Endothelial cell (in vitro differentiated cells): ENCODE measurements around the gene IGF2. TPM values are rescaled to one million over a fixed set of nuclear protein-coding genes. Genes with fewer than 3 reads are reported as not detected.

ENCODE experiments used
- DNase-seq: peaks from one replicate; pipeline ENCODE4 v3.0.0; 2021; ENCODE audit warnings: low spot score
- H3K27ac Mint-ChIP-seq: one replicate; pipeline ENCODE4 v1.8.0; 2021; ENCODE audit warnings: mixed read lengths, inconsistent platforms; ENCODE audit not compliant: unreplicated experiment
- H3K27me3 Mint-ChIP-seq: one replicate; pipeline ENCODE4 v1.8.0; 2021; ENCODE audit warnings: mild to moderate bottlenecking, moderate library complexity, mixed read lengths, inconsistent platforms; ENCODE audit not compliant: unreplicated experiment
- H3K36me3 Mint-ChIP-seq: one replicate; pipeline ENCODE4 v1.8.0; 2021; ENCODE audit warnings: mild to moderate bottlenecking, low read depth, mixed read lengths, inconsistent platforms; ENCODE audit not compliant: unreplicated experiment
- H3K4me1 Mint-ChIP-seq: one replicate; pipeline ENCODE4 v1.8.0; 2021; ENCODE audit warnings: mild to moderate bottlenecking, mixed read lengths, inconsistent platforms; ENCODE audit not compliant: unreplicated experiment
- H3K4me3 Mint-ChIP-seq: one replicate; pipeline ENCODE4 v1.8.0; 2021; ENCODE audit warnings: mild to moderate bottlenecking, mixed read lengths, inconsistent platforms; ENCODE audit not compliant: unreplicated experiment
- H3K9me3 Mint-ChIP-seq: one replicate; pipeline ENCODE4 v1.8.0; 2021; ENCODE audit warnings: mixed read lengths, inconsistent platforms; ENCODE audit not compliant: unreplicated experiment
- CTCF ChIP-seq: fragments of 200-600 bp; sonication (generic); IDR thresholded peaks from one replicate; pipeline ENCODE4 v1.5.0; 2021; ENCODE audit warnings: antibody characterized with exemption; ENCODE audit not compliant: unreplicated experiment
- total RNA-seq: library from RNA; stranded (reverse); fragmentation: NEBNext Ultra II Directional; extraction: Animal tissue kit (Norgen Biotek cat#: 25700); gene quantifications from one replicate; pipeline ENCODE4 v1.2.1, GENCODE V29; 2021; ENCODE audit not compliant: unreplicated experiment

The IGF2 gene
- total RNA-seq, 1 donor from 2014 or later, result 2.1 TPM

GRCh38 chr11:2094354-2095197, 44.6 kb downstream of the IGF2 start:
- no peaks in the 10 kb centered on the region for H3K4me1 Mint-ChIP-seq
- peaks cover 18% of the 10 kb centered on the region for H3K27me3 Mint-ChIP-seq
- H3K4me3 Mint-ChIP-seq, result no peak overlapping the region
- no peaks in the 10 kb centered on the region for H3K36me3 Mint-ChIP-seq
- H3K9me3 Mint-ChIP-seq, result no peaks in the 10 kb centered on the region
- TF ChIP-seq CTCF, result no peak
- H3K27ac Mint-ChIP-seq, result no peak overlapping the region
- no peak for DNase-seq

GRCh38 chr11:2093575-2094353, 45.4 kb downstream of the IGF2 start:
- Mint-ChIP-seq H3K9me3 (no peaks in the 10 kb centered on the region), H3K4me3 (no peak overlapping the region), H3K36me3 (no peaks in the 10 kb centered on the region), H3K27me3 (peaks cover 18% of the 10 kb centered on the region), H3K27ac (no peak overlapping the region), H3K4me1 (no peaks in the 10 kb centered on the region)
- no peak for DNase-seq
- TF ChIP-seq CTCF, result no peak

GRCh38 chr11:2092956-2093412, 46.2 kb downstream of the IGF2 start:
- Mint-ChIP-seq H3K9me3 (no peaks in the 10 kb centered on the region), H3K4me3 (no peak overlapping the region), H3K4me1 (no peaks in the 10 kb centered on the region), H3K27me3 (peaks cover 16% of the 10 kb centered on the region), H3K27ac (no peak overlapping the region), H3K36me3 (no peaks in the 10 kb centered on the region)
- no peak for DNase-seq
- no peak for TF ChIP-seq CTCF

- Mint-ChIP-seq H3K4me1 (no peaks in the 10 kb centered on the region), H3K9me3 (no peaks in the 10 kb centered on the region), H3K36me3 (no peaks in the 10 kb centered on the region), H3K27me3 (peaks cover 16% of the 10 kb centered on the region), H3K27ac (no peak overlapping the region), H3K4me3 (no peak overlapping the region)
- DNase-seq, result no peak
- TF ChIP-seq CTCF, result no peak
Measured at GRCh38 chr11:2092464-2092910, 46.7 kb downstream of the IGF2 start.
